Measurements from ENCODE around the gene DOK6.
A peak's percentile ranks its signal among the peaks of the same experiment; 100 is the strongest.
"Not testable (repeated sequence)": the region's sequence is repeated elsewhere in the genome, so short reads cannot be mapped to it uniquely, and the experiment has no call there.

DOK6 gene

GRCh38 chr18:69400253-69400975 is at the start of gene DOK6:
Gene DOK6 (plus strand): TSS chr18:69400888.
- DNase-seq: peak; percentile 96

- DNase-seq: no peak
These were observed 47.7 kb upstream of the DOK6 start for GRCh38 chr18:69353023-69353422.

- no peak for DNase-seq
These were observed 43.1 kb upstream of the DOK6 start for GRCh38 chr18:69357590-69357989.

GRCh38 chr18:69358212-69358895 is 42.3 kb upstream of the DOK6 start:
- DNase-seq: no peak

GRCh38 chr18:69359768-69360167 is 40.9 kb upstream of the DOK6 start:
- not testable (repeated sequence) for DNase-seq

- no peak for DNase-seq
These were observed 35.8 kb upstream of the DOK6 start for GRCh38 chr18:69364930-69365329.

GRCh38 chr18:69365658-69366057 is 35.0 kb upstream of the DOK6 start:
- peak; percentile 60 for DNase-seq

GRCh38 chr18:69367104-69367503 is 33.6 kb upstream of the DOK6 start:
- DNase-seq: no peak

- no peak for DNase-seq
These were observed 29.0 kb upstream of the DOK6 start for GRCh38 chr18:69371729-69372128.

- no peak for DNase-seq
These were observed 20.4 kb upstream of the DOK6 start for GRCh38 chr18:69380324-69380723.

- no peak for DNase-seq
These were observed 17.5 kb upstream of the DOK6 start for GRCh38 chr18:69383186-69383585.

- DNase-seq: no peak
These were observed 13.5 kb upstream of the DOK6 start for GRCh38 chr18:69387186-69387585.

- DNase-seq: no peak
These were observed 12.5 kb upstream of the DOK6 start for GRCh38 chr18:69388222-69388621.

- DNase-seq: peak; percentile 76
These were observed 3.6 kb upstream of the DOK6 start for GRCh38 chr18:69397096-69397495.

GRCh38 chr18:69399253-69399652 is 1.4 kb upstream of the DOK6 start:
- DNase-seq: no peak

GRCh38 chr18:69400976-69401225 is 213 bp downstream of the DOK6 start:
- no peak for DNase-seq

- peak; percentile 64 for DNase-seq
These were observed 711 bp downstream of the DOK6 start for GRCh38 chr18:69401226-69401971.

- peak; percentile 56 for DNase-seq
These were observed 1.4 kb downstream of the DOK6 start for GRCh38 chr18:69401972-69402532.

- peak; percentile 62 for DNase-seq
These were observed 1.9 kb downstream of the DOK6 start for GRCh38 chr18:69402533-69402989.

GRCh38 chr18:69408522-69408921 is 7.8 kb downstream of the DOK6 start:
- DNase-seq: no peak

GRCh38 chr18:69411199-69411598 is 10.5 kb downstream of the DOK6 start:
- DNase-seq: no peak

GRCh38 chr18:69414184-69414583 is 13.5 kb downstream of the DOK6 start:
- no peak for DNase-seq

- no peak for DNase-seq
These were observed 32.2 kb downstream of the DOK6 start for GRCh38 chr18:69432847-69433246.

- no peak for DNase-seq
These were observed 34.3 kb downstream of the DOK6 start for GRCh38 chr18:69435000-69435399.
